SH-SY5Y (cell line): ENCODE results near the gene SLCO4A1.

Experiments used
- GATA2 ChIP-seq: IDR thresholded peaks from 2 replicates; pipeline ENCODE4 v1.6.1; 2011; ENCODE audit warnings: mild to moderate bottlenecking, low read depth, low read length
- GATA3 ChIP-seq: IDR thresholded peaks from 2 replicates; pipeline ENCODE4 v1.6.1; 2011; ENCODE audit warnings: low read depth, mild to moderate bottlenecking, low read length, moderate library complexity

- TF ChIP-seq GATA2 (no peak), GATA3 (no peak)
These were observed 47.6 kb downstream of the SLCO4A1 start for GRCh38 chr20:62689861-62690260.
